Smooth muscle cell (in vitro differentiated cells): ENCODE data around the gene BEST4. TPM values are rescaled to one million over a fixed set of nuclear protein-coding genes. Genes with fewer than 3 reads are reported as not detected.
A peak's percentile ranks its signal among the peaks of the same experiment; 100 is the strongest.
"Not testable (repeated sequence)": the region's sequence is repeated elsewhere in the genome, so short reads cannot be mapped to it uniquely, and the experiment has no call there.

ENCODE experiments used
- DNase-seq: peaks from one replicate; lab custom pipeline; 2025; ENCODE audit not compliant: unreplicated experiment; lab: John Stamatoyannopoulos, UW
- H2AFZ ChIP-seq: fragments of 200-600 bp; sonication (generic); 2 replicates; pipeline ENCODE4 v1.6.0; 2016; ENCODE audit warnings: antibody characterized with exemption, low read depth, mild to moderate bottlenecking
- H3F3A ChIP-seq: fragments of 200-600 bp; sonication (generic); 2 replicates; pipeline ENCODE4 v1.6.0; 2017; ENCODE audit warnings: antibody characterized with exemption, low read depth
- H3K27ac ChIP-seq: fragments of 200-600 bp; sonication (generic); 2 replicates; pipeline ENCODE4 v1.5.1; 2016; ENCODE audit warnings: low read depth, mild to moderate bottlenecking
- H3K27me3 ChIP-seq: fragments of 200-600 bp; sonication (generic); 2 replicates; pipeline ENCODE4 v1.6.1; 2016; ENCODE audit warnings: low read depth, mild to moderate bottlenecking
- H3K36me3 ChIP-seq: fragments of 200-600 bp; sonication (generic); 2 replicates; pipeline ENCODE4 v1.5.1; 2016; ENCODE audit warnings: low read depth
- H3K4me1 ChIP-seq: fragments of 200-600 bp; sonication (generic); 2 replicates; pipeline ENCODE4 v1.5.1; 2016; ENCODE audit warnings: low read depth
- H3K4me2 ChIP-seq: fragments of 200-600 bp; sonication (generic); 2 replicates; pipeline ENCODE4 v1.6.0; 2016; ENCODE audit warnings: mild to moderate bottlenecking
- H3K4me3 ChIP-seq: fragments of 200-600 bp; sonication (generic); 2 replicates; pipeline ENCODE4 v1.5.1; 2016; ENCODE audit warnings: mild to moderate bottlenecking
- H3K79me2 ChIP-seq: fragments of 200-600 bp; sonication (generic); 2 replicates; pipeline ENCODE4 v1.6.0; 2016; ENCODE audit warnings: low read depth, mild to moderate bottlenecking
- H3K9ac ChIP-seq: fragments of 200-600 bp; sonication (generic); 2 replicates; pipeline ENCODE4 v1.6.0; 2016; ENCODE audit warnings: low read depth
- H3K9me3 ChIP-seq: fragments of 200-600 bp; sonication (generic); replicated peaks from 2 replicates; pipeline ENCODE4 v1.5.1; 2016; ENCODE audit warnings: low read depth
- H4K20me1 ChIP-seq: fragments of 200-600 bp; sonication (generic); 2 replicates; pipeline ENCODE4 v1.6.0; 2016; ENCODE audit warnings: low read depth
- WGBS: methylation state at CpG from one replicate; pipeline ENCODE4 v1.1.7; 2016; ENCODE audit warnings: low lambda C conversion rate; 5-methylcytosine and 5-hydroxymethylcytosine counted together
- polyA plus RNA-seq: library from polyadenylated mRNA; unstranded; fragments of >200 nt; fragmentation: Nextera tagmentation; extraction: Ambion mirVana; gene quantifications from 2 replicates; pipeline ENCODE4 v1.2.1, GENCODE V29; 2016
- total RNA-seq: library from RNA; depleted of rRNA; stranded (reverse); fragments of >200 nt; gene quantifications from 2 replicates; pipeline ENCODE4 v1.2.3, GENCODE V29; 2014
- TF ChIP-seq, protein P1 (sequence below): fragments of 200-600 bp; sonication (generic); IDR thresholded peaks from 2 replicates; pipeline ENCODE4 v1.5.1; 2017; ENCODE audit warnings: borderline replicate concordance, mild to moderate bottlenecking, antibody characterized with exemption; ENCODE audit not compliant: insufficient read depth, poor library complexity, severe bottlenecking

Gene BEST4
- total and polyA plus RNA-seq, 2 experiments from 2014 or later: 0.54 to 0.78 TPM

DNA sequence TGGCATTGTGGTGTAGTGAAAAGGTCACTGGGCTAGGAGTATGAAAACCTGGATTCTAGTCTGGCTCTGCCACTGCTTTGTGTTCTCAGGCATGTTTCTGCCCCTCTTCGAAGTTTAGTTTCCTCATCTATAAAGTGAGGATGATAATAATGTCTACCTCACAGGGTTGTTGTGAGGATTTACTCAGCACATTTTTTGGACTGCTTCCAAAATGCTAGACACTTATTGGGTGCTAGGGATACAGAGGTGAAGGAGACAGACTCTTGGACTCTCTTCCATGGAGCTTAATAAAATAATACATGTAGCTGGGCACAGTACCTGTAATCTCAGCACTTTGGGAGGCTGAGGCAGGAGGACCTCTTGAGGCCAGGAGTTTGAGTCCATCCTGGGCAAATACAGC, 44.8 kb downstream of the BEST4 start:
- WGBS: 100% methylated on average over 1 of the region's 1 CpG
- no peak overlapping the region for H2AFZ ChIP-seq

DNA sequence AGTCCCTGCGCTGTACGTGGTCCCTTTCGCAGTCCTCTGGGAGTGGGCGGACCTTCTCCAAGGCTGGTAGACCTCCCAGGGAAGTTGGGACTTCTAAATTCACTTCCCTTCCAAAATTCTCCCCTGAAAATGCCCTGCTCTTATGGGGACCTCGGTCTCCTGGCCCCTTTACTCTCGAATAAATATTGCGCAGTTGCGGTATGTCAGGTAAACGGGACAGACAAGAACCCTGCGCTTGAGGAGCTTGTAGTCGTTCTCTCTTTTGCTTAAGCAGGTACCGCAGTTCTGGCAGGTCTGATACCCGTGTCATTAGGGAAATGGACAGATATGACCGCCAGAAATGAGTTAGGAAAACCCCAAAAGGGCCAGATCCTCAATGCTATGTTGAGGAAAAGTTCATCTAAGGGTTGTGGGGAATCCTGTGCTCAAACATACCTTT, 47.8 kb downstream of the BEST4 start:
- no peaks in the 10 kb centered on the region for H3F3A ChIP-seq
- peaks cover 10% of the 10 kb centered on the region for H3K4me1 ChIP-seq
- peak overlapping the region; percentile 74 for H3K4me3 ChIP-seq
- H3K4me2 ChIP-seq: peak overlapping the region; percentile 96
- no peaks in the 10 kb centered on the region for H4K20me1 ChIP-seq
- under 1% methylated on average over 14 of the region's 14 CpGs for WGBS
- H3K9me3 ChIP-seq: no peaks in the 10 kb centered on the region
- peak overlapping the region; percentile 96 for H2AFZ ChIP-seq
- no peaks in the 10 kb centered on the region for H3K27me3 ChIP-seq
- H3K79me2 ChIP-seq: peaks cover 21% of the 10 kb centered on the region
- H3K36me3 ChIP-seq: no peaks in the 10 kb centered on the region
- TF ChIP-seq, protein P1, sequence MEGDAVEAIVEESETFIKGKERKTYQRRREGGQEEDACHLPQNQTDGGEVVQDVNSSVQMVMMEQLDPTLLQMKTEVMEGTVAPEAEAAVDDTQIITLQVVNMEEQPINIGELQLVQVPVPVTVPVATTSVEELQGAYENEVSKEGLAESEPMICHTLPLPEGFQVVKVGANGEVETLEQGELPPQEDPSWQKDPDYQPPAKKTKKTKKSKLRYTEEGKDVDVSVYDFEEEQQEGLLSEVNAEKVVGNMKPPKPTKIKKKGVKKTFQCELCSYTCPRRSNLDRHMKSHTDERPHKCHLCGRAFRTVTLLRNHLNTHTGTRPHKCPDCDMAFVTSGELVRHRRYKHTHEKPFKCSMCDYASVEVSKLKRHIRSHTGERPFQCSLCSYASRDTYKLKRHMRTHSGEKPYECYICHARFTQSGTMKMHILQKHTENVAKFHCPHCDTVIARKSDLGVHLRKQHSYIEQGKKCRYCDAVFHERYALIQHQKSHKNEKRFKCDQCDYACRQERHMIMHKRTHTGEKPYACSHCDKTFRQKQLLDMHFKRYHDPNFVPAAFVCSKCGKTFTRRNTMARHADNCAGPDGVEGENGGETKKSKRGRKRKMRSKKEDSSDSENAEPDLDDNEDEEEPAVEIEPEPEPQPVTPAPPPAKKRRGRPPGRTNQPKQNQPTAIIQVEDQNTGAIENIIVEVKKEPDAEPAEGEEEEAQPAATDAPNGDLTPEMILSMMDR: no peak
- H3K27ac ChIP-seq: peak overlapping the region; percentile 21
- peak overlapping the region; percentile 57 for H3K9ac ChIP-seq
- DNase-seq: no peak

More for the DNA sequence above, 44.8 kb downstream of the BEST4 start:
- no peaks in the 10 kb centered on the region for H3K36me3 ChIP-seq
- no peaks in the 10 kb centered on the region for H3F3A ChIP-seq
- H3K9me3 ChIP-seq: no peaks in the 10 kb centered on the region
- no peak overlapping the region for H3K27ac ChIP-seq
- H3K9ac ChIP-seq: no peak overlapping the region
- no peak overlapping the region for H3K4me2 ChIP-seq
- H3K4me3 ChIP-seq: no peak overlapping the region
- DNase-seq: no peak
- TF ChIP-seq, protein P1: no peak
- peaks cover 10% of the 10 kb centered on the region for H3K4me1 ChIP-seq
- H3K27me3 ChIP-seq: no peaks in the 10 kb centered on the region
- H4K20me1 ChIP-seq: no peaks in the 10 kb centered on the region
- peaks cover 21% of the 10 kb centered on the region for H3K79me2 ChIP-seq

DNA sequence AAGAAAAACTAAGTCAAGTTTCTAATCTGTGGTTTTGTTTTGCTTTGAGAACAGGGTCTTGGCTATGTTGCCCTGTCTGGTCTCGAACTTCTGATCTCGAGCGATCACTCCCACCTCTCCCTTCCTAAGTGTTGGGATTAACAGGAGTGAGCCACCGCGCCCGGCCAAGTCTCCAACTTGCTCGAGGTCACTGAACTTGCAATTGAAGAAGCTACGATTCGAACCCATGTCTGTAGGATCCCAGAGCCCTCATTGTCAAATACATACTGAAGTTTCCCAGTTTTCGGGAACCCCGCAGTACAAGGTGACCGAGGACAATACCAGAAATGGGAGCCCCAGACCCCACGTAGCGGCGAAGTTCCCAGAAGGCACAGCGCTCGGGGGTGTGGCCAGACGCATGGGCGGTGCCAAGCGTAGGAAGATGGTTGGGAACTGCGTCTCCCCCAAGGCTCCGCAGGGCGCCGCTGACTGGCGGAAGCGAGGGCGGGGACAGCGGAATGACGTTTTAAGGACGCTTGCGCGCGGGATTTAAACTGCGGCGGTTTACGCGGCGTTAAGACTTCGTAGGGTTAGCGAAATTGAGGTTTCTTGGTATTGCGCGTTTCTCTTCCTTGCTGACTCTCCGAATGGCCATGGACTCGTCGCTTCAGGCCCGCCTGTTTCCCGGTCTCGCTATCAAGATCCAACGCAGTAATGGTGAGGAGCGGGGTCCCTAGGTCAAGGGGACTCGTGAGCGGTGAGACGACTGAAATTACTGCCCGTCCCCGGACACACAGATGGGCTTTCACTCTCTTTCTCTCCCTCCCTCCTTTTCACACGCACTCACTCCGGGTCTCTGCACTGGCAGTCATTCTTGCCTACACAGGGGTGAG, 48.4 kb downstream of the BEST4 start, which contains the start of gene KIF2C:
TSS of gene KIF2C (plus strand) at position 531 of the 872 bp plus-strand sequence. CDS start at position 627, 96 bp downstream.
- Histone ChIP-seq H3K9me3 (no peaks in the 10 kb centered on the region), H2AFZ (peak within 1 kb of the TSS; percentile 96), H3K4me3 (peak within 1 kb of the TSS; percentile 74), H3K27ac (peak within 1 kb of the TSS; percentile 63), H3K36me3 (no peaks in the 10 kb centered on the region), H3K4me2 (peak within 1 kb of the TSS; percentile 96), H3K9ac (peak within 1 kb of the TSS; percentile 57), H3K4me1 (peaks cover 10% of the 10 kb centered on the region), H3K27me3 (no peaks in the 10 kb centered on the region), H3F3A (no peaks in the 10 kb centered on the region), H3K79me2 (peaks cover 21% of the 10 kb centered on the region), H4K20me1 (no peaks in the 10 kb centered on the region)
- 4% methylated on average over 57 of the region's 57 CpGs for WGBS
- TF ChIP-seq, protein P1: no peak
- peak; percentile 73 for DNase-seq

DNA sequence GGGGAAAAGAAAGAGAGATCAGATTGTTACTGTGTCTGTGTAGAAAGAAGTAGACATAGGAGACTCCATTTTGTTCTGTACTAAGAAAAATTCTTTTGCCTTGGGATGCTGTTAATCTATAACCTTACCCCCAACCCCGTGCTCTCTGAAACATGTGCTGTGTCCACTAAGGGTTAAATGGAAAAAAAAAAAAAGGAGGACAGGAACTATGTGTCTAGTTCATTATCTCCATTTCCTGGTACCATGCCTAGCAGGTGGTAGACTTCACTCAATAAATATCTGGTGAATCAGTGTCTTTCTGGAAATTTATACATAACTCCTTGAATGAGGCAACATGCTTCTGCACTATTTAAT, 49.0 kb downstream of the BEST4 start:
- WGBS: 100% methylated on average over 1 of the region's 1 CpG
- not testable (repeated sequence) for H4K20me1 ChIP-seq, H3K9ac ChIP-seq, H3F3A ChIP-seq, H3K27me3 ChIP-seq, H3K36me3 ChIP-seq, H3K4me1 ChIP-seq, DNase-seq, H3K9me3 ChIP-seq
- Histone ChIP-seq H3K4me2 (peak overlapping the region; percentile 96), H3K27ac (peak overlapping the region; percentile 63), H3K4me3 (peak overlapping the region; percentile 74), H2AFZ (peak overlapping the region; percentile 79), H3K79me2 (peaks cover 21% of the 10 kb centered on the region)
